Measurements from ENCODE around the gene SPI1. TPM values are rescaled to one million over a fixed set of nuclear protein-coding genes. Genes with fewer than 3 reads are reported as not detected.
A peak's percentile ranks its signal among the peaks of the same experiment; 100 is the strongest.

Gene SPI1
- total and polyA plus RNA-seq, 2 donors (not counting 3 experiments of a cell fraction or from before 2014, with no cell fraction given), result not detected

DNA sequence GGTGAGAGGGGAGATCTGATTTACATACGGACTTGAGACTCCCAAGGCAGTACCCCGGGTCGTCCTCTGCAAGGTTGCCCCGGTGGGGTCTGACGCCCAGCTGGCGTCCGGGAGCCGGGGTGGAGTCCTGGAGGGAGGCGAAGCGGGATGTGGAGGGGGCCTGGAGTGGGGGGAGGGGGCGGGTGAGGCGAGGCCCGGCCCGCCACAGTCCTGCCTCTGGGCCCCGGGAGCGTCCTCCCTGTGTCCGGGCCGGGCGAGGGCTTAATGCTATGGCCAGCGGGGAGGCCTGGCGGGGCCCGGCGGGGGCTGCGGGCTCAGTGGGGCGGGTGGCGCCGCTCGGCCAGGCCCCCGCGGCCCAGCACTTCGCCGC lies 23.4 kb downstream of the SPI1 start:
- no peak for TF ChIP-seq JUN (IDR thresholded peaks at IDR 0.05; ENCODE audit: borderline replicate concordance, insufficient read depth, insufficient read length, low read depth)
- TF ChIP-seq, protein P1, sequence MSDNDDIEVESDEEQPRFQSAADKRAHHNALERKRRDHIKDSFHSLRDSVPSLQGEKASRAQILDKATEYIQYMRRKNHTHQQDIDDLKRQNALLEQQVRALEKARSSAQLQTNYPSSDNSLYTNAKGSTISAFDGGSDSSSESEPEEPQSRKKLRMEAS (IDR thresholded peaks at IDR 0.05; ENCODE audit: insufficient read depth, insufficient read length), result no peak
- TF ChIP-seq, protein P2, sequence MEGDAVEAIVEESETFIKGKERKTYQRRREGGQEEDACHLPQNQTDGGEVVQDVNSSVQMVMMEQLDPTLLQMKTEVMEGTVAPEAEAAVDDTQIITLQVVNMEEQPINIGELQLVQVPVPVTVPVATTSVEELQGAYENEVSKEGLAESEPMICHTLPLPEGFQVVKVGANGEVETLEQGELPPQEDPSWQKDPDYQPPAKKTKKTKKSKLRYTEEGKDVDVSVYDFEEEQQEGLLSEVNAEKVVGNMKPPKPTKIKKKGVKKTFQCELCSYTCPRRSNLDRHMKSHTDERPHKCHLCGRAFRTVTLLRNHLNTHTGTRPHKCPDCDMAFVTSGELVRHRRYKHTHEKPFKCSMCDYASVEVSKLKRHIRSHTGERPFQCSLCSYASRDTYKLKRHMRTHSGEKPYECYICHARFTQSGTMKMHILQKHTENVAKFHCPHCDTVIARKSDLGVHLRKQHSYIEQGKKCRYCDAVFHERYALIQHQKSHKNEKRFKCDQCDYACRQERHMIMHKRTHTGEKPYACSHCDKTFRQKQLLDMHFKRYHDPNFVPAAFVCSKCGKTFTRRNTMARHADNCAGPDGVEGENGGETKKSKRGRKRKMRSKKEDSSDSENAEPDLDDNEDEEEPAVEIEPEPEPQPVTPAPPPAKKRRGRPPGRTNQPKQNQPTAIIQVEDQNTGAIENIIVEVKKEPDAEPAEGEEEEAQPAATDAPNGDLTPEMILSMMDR (IDR thresholded peaks at IDR 0.05; ENCODE audit: extremely low read depth in 1 of 2, insufficient read depth in 1 of 2, low read depth in 1 of 2, low read length in 2 of 2), result no peak
- TF ChIP-seq FOS (IDR thresholded peaks at IDR 0.05; ENCODE audit: borderline replicate concordance, insufficient read depth, low read length), result no peak
- no peak for TF ChIP-seq GATA2 (IDR thresholded peaks at IDR 0.05; ENCODE audit: insufficient read depth, insufficient read length, low read depth, low read length)
- no peak for TF ChIP-seq EZH2 (IDR thresholded peaks at IDR 0.05; ENCODE audit: borderline replicate concordance, low read depth, low read length, severe bottlenecking)
- TF ChIP-seq POLR2AphosphoS5 (IDR thresholded peaks at IDR 0.05; ENCODE audit: insufficient read depth, low read depth, low read length), result no peak
- TF ChIP-seq POLR2A (IDR thresholded peaks at IDR 0.05; ENCODE audit: low read depth, low read length), result no peak
- TF ChIP-seq MYC (IDR thresholded peaks at IDR 0.05; ENCODE audit: low read depth, low read length), result no peak
- Histone ChIP-seq H3K9me3 (replicated peaks; ENCODE audit: control insufficient read depth, insufficient read depth, low read length) (no peaks in the 10 kb centered on the region), H2AFZ (ENCODE audit: low read depth, low read length) (peak overlapping the region; percentile 19), H3K4me1 (ENCODE audit: control insufficient read depth, extremely low read depth, insufficient read depth, low read length) (no peaks in the 10 kb centered on the region), H3K4me2 (ENCODE audit: insufficient read depth, low read length) (no peak overlapping the region), H3K4me3 (replicated peaks in 1 of 3; ENCODE audit: insufficient read depth in 1 of 3, low read depth in 1 of 3, low read length in 3 of 3) (peak overlapping the region in 1 of 3 experiments; percentile 12), H3K27ac (ENCODE audit: insufficient read depth, low read depth, low read length) (no peak overlapping the region), H3K36me3 (ENCODE audit: control insufficient read depth in 2 of 2, extremely low read depth in 1 of 2, insufficient read depth in 2 of 2, low read length in 2 of 2) (no peaks in the 10 kb centered on the region), H3K9ac (replicated peaks; ENCODE audit: extremely low read depth, insufficient read depth, low read length) (no peak overlapping the region), H3K9me1 (replicated peaks; ENCODE audit: control insufficient read depth, extremely low read depth, insufficient read depth, low read length) (no peaks in the 10 kb centered on the region), H3K79me2 (ENCODE audit: control insufficient read depth, insufficient read depth, low read length) (no peaks in the 10 kb centered on the region), H3K27me3 (ENCODE audit: control insufficient read depth in 2 of 2, insufficient read depth in 2 of 2, low read length in 2 of 2) (no peaks in the 10 kb centered on the region), H4K20me1 (replicated peaks; ENCODE audit: control insufficient read depth, extremely low read depth, insufficient read depth, low read length) (no peaks in the 10 kb centered on the region)
- intact Hi-C loops (cut with micrococcal nuclease), result loop anchor here (1.0 to 2.0 kb wide), 7 partner anchors 53 to 466 kb away; partner anchors contain the start of genes MADD and SLC39A13
- FAIRE-seq (no peak), DNase-seq (ENCODE audit: low read depth, low spot score) (no peak)
- no TSS peak for BruUV-seq (replicated peaks)
- POLR2A ChIA-PET, result no interaction called here
- CTCF ChIA-PET, result interaction anchor here (0.6 to 4.0 kb wide), 71 partner anchors 9 to 528 kb away, joined by 3 to 46 read pairs (median 4); partner anchors contain the start of genes ACP2, ARFGAP2, DDB2 and NR1H3
- dilution Hi-C loops (cut with MboI; ENCODE audit: extremely low pct_ligation_motif_present, low sequenced_read_pairs), result no loop called here
